ENCODE data around the gene PKP2.

DNA sequence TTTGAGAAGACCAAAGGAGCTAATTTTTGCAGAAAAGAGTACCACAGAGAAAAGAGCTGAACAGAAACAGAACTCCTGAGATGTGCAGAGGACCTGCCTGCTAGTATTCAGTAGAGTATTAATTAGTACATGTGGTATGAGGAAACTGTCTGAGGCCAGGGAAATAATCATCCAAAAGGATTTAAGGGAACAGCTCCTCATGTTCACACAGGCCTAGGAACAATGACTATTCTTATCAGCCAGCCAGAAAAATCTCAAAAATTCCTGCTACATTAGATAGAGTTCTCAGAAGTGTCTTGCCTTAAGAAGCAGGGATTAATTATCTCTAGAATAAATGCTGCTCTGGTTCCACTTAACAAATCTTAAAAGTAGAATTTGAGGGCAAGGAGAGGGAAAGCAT, 36.4 kb downstream of the PKP2 start:
- no peak for TF ChIP-seq POLR2AphosphoS5 (IDR thresholded peaks at IDR 0.05; ENCODE audit: low read depth, low read length)
- TF ChIP-seq, protein P1, sequence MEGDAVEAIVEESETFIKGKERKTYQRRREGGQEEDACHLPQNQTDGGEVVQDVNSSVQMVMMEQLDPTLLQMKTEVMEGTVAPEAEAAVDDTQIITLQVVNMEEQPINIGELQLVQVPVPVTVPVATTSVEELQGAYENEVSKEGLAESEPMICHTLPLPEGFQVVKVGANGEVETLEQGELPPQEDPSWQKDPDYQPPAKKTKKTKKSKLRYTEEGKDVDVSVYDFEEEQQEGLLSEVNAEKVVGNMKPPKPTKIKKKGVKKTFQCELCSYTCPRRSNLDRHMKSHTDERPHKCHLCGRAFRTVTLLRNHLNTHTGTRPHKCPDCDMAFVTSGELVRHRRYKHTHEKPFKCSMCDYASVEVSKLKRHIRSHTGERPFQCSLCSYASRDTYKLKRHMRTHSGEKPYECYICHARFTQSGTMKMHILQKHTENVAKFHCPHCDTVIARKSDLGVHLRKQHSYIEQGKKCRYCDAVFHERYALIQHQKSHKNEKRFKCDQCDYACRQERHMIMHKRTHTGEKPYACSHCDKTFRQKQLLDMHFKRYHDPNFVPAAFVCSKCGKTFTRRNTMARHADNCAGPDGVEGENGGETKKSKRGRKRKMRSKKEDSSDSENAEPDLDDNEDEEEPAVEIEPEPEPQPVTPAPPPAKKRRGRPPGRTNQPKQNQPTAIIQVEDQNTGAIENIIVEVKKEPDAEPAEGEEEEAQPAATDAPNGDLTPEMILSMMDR (IDR thresholded peaks at IDR 0.05; ENCODE audit: control extremely low read depth in 1 of 3, insufficient read depth in 1 of 3, low read depth in 1 of 3, low read length in 3 of 3), result no peak
- no peak for TF ChIP-seq CEBPB (IDR thresholded peaks at IDR 0.05; ENCODE audit: low read depth, low read length)
- TF ChIP-seq POLR2A (IDR thresholded peaks at IDR 0.05; ENCODE audit: control extremely low read depth in 1 of 2, low read depth in 2 of 2, low read length in 2 of 2), result no peak
- TF ChIP-seq SP1 (IDR thresholded peaks at IDR 0.05; ENCODE audit: low read depth, low read length), result no peak
- TF ChIP-seq, protein P2, sequence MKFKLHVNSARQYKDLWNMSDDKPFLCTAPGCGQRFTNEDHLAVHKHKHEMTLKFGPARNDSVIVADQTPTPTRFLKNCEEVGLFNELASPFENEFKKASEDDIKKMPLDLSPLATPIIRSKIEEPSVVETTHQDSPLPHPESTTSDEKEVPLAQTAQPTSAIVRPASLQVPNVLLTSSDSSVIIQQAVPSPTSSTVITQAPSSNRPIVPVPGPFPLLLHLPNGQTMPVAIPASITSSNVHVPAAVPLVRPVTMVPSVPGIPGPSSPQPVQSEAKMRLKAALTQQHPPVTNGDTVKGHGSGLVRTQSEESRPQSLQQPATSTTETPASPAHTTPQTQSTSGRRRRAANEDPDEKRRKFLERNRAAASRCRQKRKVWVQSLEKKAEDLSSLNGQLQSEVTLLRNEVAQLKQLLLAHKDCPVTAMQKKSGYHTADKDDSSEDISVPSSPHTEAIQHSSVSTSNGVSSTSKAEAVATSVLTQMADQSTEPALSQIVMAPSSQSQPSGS (IDR thresholded peaks at IDR 0.05; ENCODE audit: low read length), result no peak
- no peak for TF ChIP-seq EZH2 (IDR thresholded peaks at IDR 0.05; ENCODE audit: low read depth, low read length, severe bottlenecking)
- no peak for TF ChIP-seq PHF8 (conservative IDR thresholded peaks at IDR 0.05; ENCODE audit: low read depth, low read length)
